ENCODE measurements around the gene BCAR3. TPM values are rescaled to one million over a fixed set of nuclear protein-coding genes. Genes with fewer than 3 reads are reported as not detected.
A peak's percentile ranks its signal among the peaks of the same experiment; 100 is the strongest.
"Not testable (repeated sequence)": the region's sequence is repeated elsewhere in the genome, so short reads cannot be mapped to it uniquely, and the experiment has no call there.

Gene BCAR3
- total RNA-seq, 2 donors from 2014 or later = 45.2 to 47.7 TPM

GRCh38 chr1:93595266-93595665, 86.4 kb downstream of the BCAR3 start:
- Histone ChIP-seq H3K27me3 (no peaks in the 10 kb centered on the region), H3K9ac (ENCODE audit: low read depth in 2 of 2, low read length in 2 of 2) (no peak overlapping the region), H3K27ac (no peak overlapping the region), H3K4me1 (no peaks in the 10 kb centered on the region), H3K36me3 (no peaks in the 10 kb centered on the region), H3K4me3 (no peak overlapping the region), H3K9me3 (no peaks in the 10 kb centered on the region)
- no peak for DNase-seq
- TF ChIP-seq CTCF (IDR thresholded peaks at IDR 0.05) = no peak
- intact Hi-C loops (cut with DNase I) = no loop called here

- Histone ChIP-seq H3K27me3 (no peaks in the 10 kb centered on the region), H3K27ac (no peak overlapping the region), H3K4me1 (no peaks in the 10 kb centered on the region), H3K4me3 (no peak overlapping the region), H3K9ac (ENCODE audit: low read depth in 2 of 2, low read length in 2 of 2) (no peak overlapping the region), H3K36me3 (no peaks in the 10 kb centered on the region), H3K9me3 (no peaks in the 10 kb centered on the region)
- TF ChIP-seq CTCF (IDR thresholded peaks at IDR 0.05) = no peak
- no peak for DNase-seq
- intact Hi-C loops (cut with DNase I) = no loop called here
These were observed 87.1 kb downstream of the BCAR3 start for GRCh38 chr1:93594603-93594880.

- DNase-seq = no peak
- Histone ChIP-seq H3K36me3 (no peaks in the 10 kb centered on the region), H3K27me3 (no peaks in the 10 kb centered on the region), H3K9ac (ENCODE audit: low read depth in 2 of 2, low read length in 2 of 2) (peak overlapping the region in 1 of 2 donors; percentile 7), H3K9me3 (no peaks in the 10 kb centered on the region), H3K27ac (peak overlapping the region; percentile 92), H3K4me1 (no peaks in the 10 kb centered on the region), H3K4me3 (no peak overlapping the region)
- no peak for TF ChIP-seq CTCF (IDR thresholded peaks at IDR 0.05)
- intact Hi-C loops (cut with DNase I) = no loop called here
These were observed 87.6 kb downstream of the BCAR3 start for GRCh38 chr1:93593854-93594602.

- Histone ChIP-seq H3K27ac (peak overlapping the region; percentile 92), H3K4me1 (no peaks in the 10 kb centered on the region), H3K36me3 (no peaks in the 10 kb centered on the region), H3K9ac (ENCODE audit: low read depth in 2 of 2, low read length in 2 of 2) (peak overlapping the region; percentile 31 to 89), H3K9me3 (no peaks in the 10 kb centered on the region), H3K4me3 (peak overlapping the region; percentile 33), H3K27me3 (no peaks in the 10 kb centered on the region)
- TF ChIP-seq CTCF (IDR thresholded peaks at IDR 0.05) = no peak
- no peak for DNase-seq
- intact Hi-C loops (cut with DNase I) = no loop called here
These were observed 89.1 kb downstream of the BCAR3 start for GRCh38 chr1:93592551-93592949.

GRCh38 chr1:93591676-93592550, 89.7 kb downstream of the BCAR3 start:
- H3K4me3 ChIP-seq = peak overlapping the region; percentile 33

GRCh38 chr1:93591291-93591675, 90.4 kb downstream of the BCAR3 start:
- H3K9ac ChIP-seq (ENCODE audit: low read depth in 2 of 2, low read length in 2 of 2) = peak overlapping the region in 1 of 2 donors; percentile 89
- intact Hi-C loops (cut with DNase I) = not testable (repeated sequence)

More at GRCh38 chr1:93591676-93592550, 89.7 kb downstream of the BCAR3 start:
- H3K36me3 ChIP-seq = no peaks in the 10 kb centered on the region
- H3K27ac ChIP-seq = peak overlapping the region; percentile 92
- H3K4me1 ChIP-seq = no peaks in the 10 kb centered on the region
- no peaks in the 10 kb centered on the region for H3K27me3 ChIP-seq
- no peak for TF ChIP-seq CTCF (IDR thresholded peaks at IDR 0.05)
- intact Hi-C loops (cut with DNase I) = no loop called here
- DNase-seq = peak; percentile 94
- H3K9ac ChIP-seq (ENCODE audit: low read depth in 2 of 2, low read length in 2 of 2) = peak overlapping the region; percentile 31 to 89
- H3K9me3 ChIP-seq = no peaks in the 10 kb centered on the region

More at GRCh38 chr1:93591291-93591675, 90.4 kb downstream of the BCAR3 start:
- not testable (repeated sequence) for DNase-seq, H3K9me3 ChIP-seq, H3K4me1 ChIP-seq, H3K27me3 ChIP-seq, H3K36me3 ChIP-seq
- peak overlapping the region; percentile 92 for H3K27ac ChIP-seq
- H3K4me3 ChIP-seq = peak overlapping the region; percentile 33
